Transverse colon (tissue), 4 donors: Measurements from ENCODE around the gene EDN3.

Experiments used
- EP300 ChIP-seq: sonication (generic); formaldehyde crosslinking; IDR thresholded peaks from one replicate; pipeline ENCODE4 v1.6.1; 2017; ENCODE audit warnings: antibody characterized with exemption, low read depth
- POLR2A ChIP-seq: fragments of 450-650 bp; IDR thresholded peaks from one replicate; pipeline ENCODE4 v1.6.1; 2016; ENCODE audit warnings: antibody characterized with exemption, mild to moderate bottlenecking, moderate library complexity
- POLR2AphosphoS5 ChIP-seq, 3 donors: sonication (generic); formaldehyde crosslinking; IDR thresholded peaks; one replicate each; pipeline ENCODE4 v1.6.1; 2016; ENCODE audit warnings: antibody characterized with exemption in 3 of 3
- TF ChIP-seq, protein P1 (sequence below), 5 experiments: fragments of 200-600 bp in 3 of 5; fragments of 450-650 bp in 2 of 5; sonication (generic) in 3 of 5; IDR thresholded peaks; 1 replicate in 2 of 5; 2 replicates in 3 of 5; pipeline ENCODE4 v1.5.1; 2016 to 2017; ENCODE audit warnings: antibody characterized with exemption in 5 of 5, inconsistent platforms in 3 of 5, mild to moderate bottlenecking in 2 of 5, moderate library complexity in 1 of 5

DNA sequence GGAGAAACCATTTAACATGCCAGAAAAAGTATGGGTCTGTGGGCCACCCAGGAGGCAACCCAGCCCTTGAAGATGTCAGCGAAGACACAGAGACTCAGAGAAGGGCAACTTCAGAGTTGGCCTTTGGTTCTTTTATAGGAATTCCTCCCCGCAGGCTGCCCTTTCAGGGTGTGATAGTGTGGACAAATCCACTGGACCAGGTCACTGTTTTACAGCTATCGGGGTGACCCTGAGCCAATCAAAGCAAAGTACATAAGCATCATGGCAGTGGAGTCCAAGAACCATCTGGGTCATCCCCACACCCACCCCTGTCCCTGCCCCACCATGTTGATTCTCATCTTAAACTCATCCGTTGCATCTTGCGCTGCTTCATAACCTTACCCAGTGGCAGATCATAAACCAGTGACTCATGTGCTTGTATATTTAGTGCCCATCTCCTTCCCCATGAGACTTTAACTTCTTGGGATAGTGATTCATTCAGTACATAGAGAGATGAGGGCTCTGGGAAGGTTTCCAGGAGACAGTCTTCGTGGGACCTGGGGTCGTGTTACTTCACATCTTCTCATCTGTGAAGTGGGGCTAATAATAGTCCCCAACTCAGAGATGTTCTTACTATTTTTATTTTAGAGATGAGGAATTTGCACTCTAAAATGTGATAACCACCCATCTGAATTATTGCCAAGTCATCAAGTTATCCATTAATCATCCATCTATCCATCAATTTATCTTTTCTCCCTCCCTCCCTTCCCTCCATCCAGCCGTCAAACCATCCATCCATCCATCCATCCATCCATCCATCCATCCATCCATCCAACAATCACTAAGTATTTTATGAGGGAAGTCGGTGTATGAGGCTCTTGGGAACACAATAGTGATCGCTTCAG is 51.0 kb downstream of the EDN3 start:
- TF ChIP-seq, protein P1, sequence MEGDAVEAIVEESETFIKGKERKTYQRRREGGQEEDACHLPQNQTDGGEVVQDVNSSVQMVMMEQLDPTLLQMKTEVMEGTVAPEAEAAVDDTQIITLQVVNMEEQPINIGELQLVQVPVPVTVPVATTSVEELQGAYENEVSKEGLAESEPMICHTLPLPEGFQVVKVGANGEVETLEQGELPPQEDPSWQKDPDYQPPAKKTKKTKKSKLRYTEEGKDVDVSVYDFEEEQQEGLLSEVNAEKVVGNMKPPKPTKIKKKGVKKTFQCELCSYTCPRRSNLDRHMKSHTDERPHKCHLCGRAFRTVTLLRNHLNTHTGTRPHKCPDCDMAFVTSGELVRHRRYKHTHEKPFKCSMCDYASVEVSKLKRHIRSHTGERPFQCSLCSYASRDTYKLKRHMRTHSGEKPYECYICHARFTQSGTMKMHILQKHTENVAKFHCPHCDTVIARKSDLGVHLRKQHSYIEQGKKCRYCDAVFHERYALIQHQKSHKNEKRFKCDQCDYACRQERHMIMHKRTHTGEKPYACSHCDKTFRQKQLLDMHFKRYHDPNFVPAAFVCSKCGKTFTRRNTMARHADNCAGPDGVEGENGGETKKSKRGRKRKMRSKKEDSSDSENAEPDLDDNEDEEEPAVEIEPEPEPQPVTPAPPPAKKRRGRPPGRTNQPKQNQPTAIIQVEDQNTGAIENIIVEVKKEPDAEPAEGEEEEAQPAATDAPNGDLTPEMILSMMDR (IDR thresholded peaks at IDR 0.05): no peak
- TF ChIP-seq POLR2AphosphoS5 (IDR thresholded peaks at IDR 0.05) (no peak), POLR2A (no peak), EP300 (no peak)
